Stimulated activated CD8-positive, alpha-beta memory T cell treated with anti-CD3 and anti-CD28 coated beads, Interleukin-4, amount 100 ng/mL, for 48 hours (primary cell): ENCODE measurements around the gene C2orf15.
"Not testable (repeated sequence)": the region's sequence is repeated elsewhere in the genome, so short reads cannot be mapped to it uniquely, and the experiment has no call there.

Source experiments
- DNase-seq: peaks from one replicate; pipeline ENCODE4 v3.0.0-alpha.2; 2020

C2orf15 gene

GRCh38 chr2:99169534-99169933, 28.0 kb downstream of the C2orf15 start:
- DNase-seq, result no peak

- no peak for DNase-seq
These were observed 30.1 kb downstream of the C2orf15 start for GRCh38 chr2:99171377-99172140.

GRCh38 chr2:99180755-99181623, 39.5 kb downstream of the C2orf15 start, which contains the start of the genes MITD1 and MRPL30:
Gene MITD1 (minus strand): TSS chr2:99181058. CDS start chr2:99180981, 77 bp downstream.
Gene MRPL30 (plus strand): TSS chr2:99181184. CDS start chr2:99186204, 5,020 bp downstream.
- peak; percentile 89 for DNase-seq

DNA sequence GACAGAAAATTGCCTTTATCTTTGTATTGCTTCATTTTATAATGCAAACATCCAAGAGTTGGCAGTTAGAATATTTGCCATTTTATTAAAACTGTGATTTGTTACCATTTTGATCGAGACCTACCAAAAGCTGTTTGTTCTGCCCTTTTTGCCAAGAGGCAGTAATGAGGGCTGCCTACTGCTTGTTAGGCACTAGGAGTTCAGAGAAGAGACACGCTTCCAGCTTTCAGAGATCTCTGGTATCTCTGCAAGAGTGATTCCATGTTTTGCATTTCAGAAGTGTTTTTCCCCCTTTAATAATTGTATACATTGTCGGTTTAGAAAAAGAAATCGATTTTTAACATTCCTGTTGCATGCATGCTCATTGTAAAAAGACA, 40.1 kb downstream of the C2orf15 start:
- no peak for DNase-seq

DNA sequence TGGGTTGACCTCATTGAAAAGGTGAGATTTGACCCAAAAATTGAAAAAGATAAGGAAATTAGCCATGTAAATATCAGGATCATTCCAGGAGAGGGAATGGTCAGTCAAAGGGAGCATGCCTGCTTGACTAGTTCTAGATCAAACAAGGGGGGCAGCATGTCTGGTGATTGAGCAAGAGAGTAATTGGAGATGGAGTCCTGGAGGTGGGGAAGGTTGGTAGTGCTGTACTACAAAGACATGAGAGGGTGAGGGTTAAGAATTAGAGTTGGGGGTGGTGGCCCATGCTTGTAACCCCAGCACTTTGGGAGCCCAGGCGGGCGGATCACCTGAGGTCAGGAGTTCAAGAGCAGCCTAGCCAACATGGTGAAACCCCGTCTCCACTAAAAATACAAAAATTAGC, 41.5 kb downstream of the C2orf15 start:
- DNase-seq, result no peak

GRCh38 chr2:99184811-99185210, 43.3 kb downstream of the C2orf15 start:
- DNase-seq, result no peak

DNA sequence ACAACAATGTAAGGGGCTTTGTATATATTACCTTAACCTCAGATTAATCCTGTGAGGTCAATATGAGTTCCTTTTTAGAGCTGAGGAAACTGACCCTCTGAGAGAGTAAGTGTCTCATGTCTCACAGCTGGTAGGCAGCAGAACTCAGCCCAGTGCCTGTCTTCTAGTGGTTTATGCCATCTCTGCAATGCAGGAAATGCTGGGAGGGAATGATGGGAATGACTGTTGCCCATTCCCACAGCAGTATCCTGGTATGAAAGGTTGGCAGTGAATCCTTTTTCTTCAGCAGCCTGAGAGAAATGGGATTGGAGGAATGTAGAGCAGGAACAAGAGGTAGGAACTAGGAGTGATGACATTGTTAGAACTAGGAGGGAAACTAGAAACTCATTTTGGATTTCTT, 45.5 kb downstream of the C2orf15 start:
- DNase-seq, result no peak

- DNase-seq, result no peak
These were observed 46.9 kb downstream of the C2orf15 start for GRCh38 chr2:99188357-99188756.

DNA sequence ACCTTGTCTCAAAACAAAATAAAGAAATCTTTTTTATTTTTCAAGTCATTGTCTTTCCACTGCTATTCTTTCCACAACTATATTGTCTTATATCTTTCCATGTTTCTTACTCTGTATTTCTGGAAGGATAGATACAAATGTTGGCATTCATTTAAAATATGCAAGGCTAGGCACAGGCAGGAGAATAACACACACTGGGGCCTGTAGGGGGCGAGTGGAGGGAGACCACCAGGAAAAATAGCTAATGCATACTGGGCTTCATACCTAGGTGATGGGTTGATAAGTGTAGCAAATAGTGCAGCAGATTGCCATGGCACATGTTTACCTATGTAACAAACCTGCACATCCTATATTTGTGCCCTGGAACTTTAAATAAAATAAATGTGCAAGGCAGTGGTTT, 49.0 kb downstream of the C2orf15 start:
- no peak for DNase-seq

- not testable (repeated sequence) for DNase-seq
These were observed 50.9 kb downstream of the C2orf15 start for GRCh38 chr2:99192364-99192763.

GRCh38 chr2:99198103-99198841, 56.8 kb downstream of the C2orf15 start:
- DNase-seq, result no peak

DNA sequence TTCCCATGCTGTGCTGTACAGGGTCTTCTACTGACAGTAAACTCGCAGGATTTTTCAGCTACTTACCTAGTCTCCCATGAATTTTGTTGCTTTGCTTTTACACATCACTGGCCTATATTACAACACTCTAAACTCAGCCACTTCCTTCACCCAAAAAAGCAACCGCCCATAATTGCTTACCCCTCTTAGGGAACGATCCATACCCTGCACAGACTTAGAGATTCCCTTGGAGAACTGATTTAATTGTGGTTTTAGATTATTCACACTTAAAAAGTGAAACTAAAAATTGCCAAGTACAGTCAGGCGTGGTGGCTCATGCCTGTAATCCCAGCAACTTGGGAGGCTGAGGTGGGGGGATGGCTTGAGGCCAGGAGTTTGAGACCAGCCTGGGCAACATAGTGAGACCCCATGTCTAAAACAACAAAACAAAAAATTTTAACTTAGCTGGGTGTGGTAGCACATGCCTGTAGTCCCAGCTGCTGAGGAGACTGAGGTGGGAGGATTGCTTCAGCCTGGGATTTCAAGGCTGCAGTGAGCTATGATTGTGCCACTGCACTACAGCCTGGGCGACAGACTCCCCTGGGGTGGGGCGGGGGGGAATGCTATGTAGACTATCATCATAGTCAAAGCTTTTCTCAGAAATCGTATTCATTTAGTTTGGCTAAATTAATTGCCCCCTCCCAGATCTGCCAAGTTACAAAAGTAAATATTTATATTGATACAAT, 58.7 kb downstream of the C2orf15 start:
- no peak for DNase-seq
